ENCODE results near the gene VSNL1.

GRCh38 chr2:17625446-17625845 lies 85.0 kb downstream of the VSNL1 start:
- TF ChIP-seq ZNF146 (tag by site-specific recombination; IDR thresholded peaks at IDR 0.05): no peak
- TF ChIP-seq ZBTB8A (tag by site-specific recombination; IDR thresholded peaks at IDR 0.05): no peak
- no peak for TF ChIP-seq ZNF623 (tag by site-specific recombination; IDR thresholded peaks at IDR 0.05)

Data from HEK293 (cell line).